Kidney epithelial cell (primary cell): Measurements from ENCODE around the gene RPS25. TPM values are rescaled to one million over a fixed set of nuclear protein-coding genes. Genes with fewer than 3 reads are reported as not detected.
A peak's percentile ranks its signal among the peaks of the same experiment; 100 is the strongest.
"Not testable (repeated sequence)": the region's sequence is repeated elsewhere in the genome, so short reads cannot be mapped to it uniquely, and the experiment has no call there.

Source experiments
- DNase-seq: peaks from one replicate; pipeline ENCODE4 v3.0.0-alpha.2; 2010; ENCODE audit warnings: low read depth
- H3K27me3 ChIP-seq: 2 replicates; pipeline ENCODE4 v1.6.0; 2011; ENCODE audit warnings: low read length; ENCODE audit not compliant: control insufficient read depth, insufficient read depth
- H3K36me3 ChIP-seq: 2 replicates; pipeline ENCODE4 v1.5.1; 2011; ENCODE audit warnings: low read length; ENCODE audit not compliant: control insufficient read depth, insufficient read depth
- H3K4me3 ChIP-seq: 2 replicates; pipeline ENCODE4 v1.5.1; 2011; ENCODE audit warnings: low read depth, mild to moderate bottlenecking, control low read depth, low read length
- total RNA-seq: library from RNA; depleted of rRNA; stranded (reverse); fragments of >200 nt; gene quantifications from 2 replicates; pipeline ENCODE4 v1.2.3, GENCODE V29; 2015
- TF ChIP-seq, protein P1 (sequence below): IDR thresholded peaks from 2 replicates; pipeline ENCODE4 v1.5.1; 2011; ENCODE audit warnings: mild to moderate bottlenecking, moderate library complexity, low read length, control low read depth, inconsistent platforms; ENCODE audit not compliant: insufficient read depth, poor library complexity, severe bottlenecking

Gene RPS25
- 1,597 and 2,068 TPM in 2 replicates for total RNA-seq

DNA sequence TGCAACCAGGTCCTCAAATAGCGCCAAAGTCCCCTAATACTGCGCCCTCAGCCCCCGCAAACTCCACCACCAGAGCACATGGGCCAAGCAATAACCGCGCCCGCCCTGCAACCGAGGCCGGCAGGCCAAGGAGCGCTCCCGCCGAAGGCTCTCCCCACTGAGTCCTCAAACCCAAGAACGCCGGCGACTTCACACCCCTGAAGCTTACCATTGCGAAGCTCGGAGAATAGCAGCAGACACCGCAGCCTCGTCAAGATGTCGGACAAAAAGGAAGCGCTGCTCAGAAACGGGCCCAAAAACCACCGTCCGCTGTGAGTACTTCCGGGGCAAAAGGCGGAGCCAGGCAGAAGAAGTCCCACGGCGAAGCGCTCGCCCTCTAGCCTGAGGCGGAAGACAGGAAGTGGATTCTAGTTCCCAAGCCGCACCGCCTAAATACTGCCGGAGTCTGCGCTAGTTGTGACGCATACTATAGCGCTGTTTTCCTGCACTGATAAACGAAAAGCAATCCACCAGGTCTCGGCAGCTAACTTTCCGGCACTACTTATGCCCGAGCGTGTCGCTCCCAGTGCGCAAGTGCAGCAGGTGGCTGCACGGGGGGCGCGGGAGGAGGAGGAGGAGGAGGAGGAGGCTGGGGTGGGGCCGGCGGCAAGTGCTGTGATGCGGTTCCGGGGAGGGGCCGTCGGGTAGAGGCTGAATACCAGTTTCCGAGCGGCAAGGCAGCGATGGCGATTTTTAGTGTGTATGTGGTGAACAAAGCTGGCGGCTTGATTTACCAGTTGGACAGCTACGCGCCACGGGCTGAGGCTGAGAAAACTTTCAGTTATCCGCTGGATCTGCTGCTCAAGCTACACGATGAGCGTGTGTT is at the start of gene RPS25, which contains the start of gene TRAPPC4:
Gene RPS25, minus strand, starts transcription at position 270 of the 865 bp plus-strand sequence. Its CDS starts 59 bp downstream, at position 211.
Gene TRAPPC4, plus strand, starts transcription at position 693 of the 865 bp plus-strand sequence. Its CDS starts 30 bp downstream, at position 723.
- Histone ChIP-seq H3K36me3 (no peaks in the 10 kb centered on the region), H3K27me3 (no peaks in the 10 kb centered on the region), H3K4me3 (peak within 1 kb of the TSS; percentile 75)
- DNase-seq: peak; percentile 89
- TF ChIP-seq, protein P1, sequence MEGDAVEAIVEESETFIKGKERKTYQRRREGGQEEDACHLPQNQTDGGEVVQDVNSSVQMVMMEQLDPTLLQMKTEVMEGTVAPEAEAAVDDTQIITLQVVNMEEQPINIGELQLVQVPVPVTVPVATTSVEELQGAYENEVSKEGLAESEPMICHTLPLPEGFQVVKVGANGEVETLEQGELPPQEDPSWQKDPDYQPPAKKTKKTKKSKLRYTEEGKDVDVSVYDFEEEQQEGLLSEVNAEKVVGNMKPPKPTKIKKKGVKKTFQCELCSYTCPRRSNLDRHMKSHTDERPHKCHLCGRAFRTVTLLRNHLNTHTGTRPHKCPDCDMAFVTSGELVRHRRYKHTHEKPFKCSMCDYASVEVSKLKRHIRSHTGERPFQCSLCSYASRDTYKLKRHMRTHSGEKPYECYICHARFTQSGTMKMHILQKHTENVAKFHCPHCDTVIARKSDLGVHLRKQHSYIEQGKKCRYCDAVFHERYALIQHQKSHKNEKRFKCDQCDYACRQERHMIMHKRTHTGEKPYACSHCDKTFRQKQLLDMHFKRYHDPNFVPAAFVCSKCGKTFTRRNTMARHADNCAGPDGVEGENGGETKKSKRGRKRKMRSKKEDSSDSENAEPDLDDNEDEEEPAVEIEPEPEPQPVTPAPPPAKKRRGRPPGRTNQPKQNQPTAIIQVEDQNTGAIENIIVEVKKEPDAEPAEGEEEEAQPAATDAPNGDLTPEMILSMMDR: no peak

- no peaks in the 10 kb centered on the region for H3K36me3 ChIP-seq
- no peaks in the 10 kb centered on the region for H3K27me3 ChIP-seq
- H3K4me3 ChIP-seq: peak within 1 kb of the TSS; percentile 99
- peak; percentile 79 for DNase-seq
- TF ChIP-seq, protein P1: no peak
Measured at GRCh38 chr11:119067371-119068222, 49.5 kb upstream of the RPS25 start, which contains the start of gene VPS11. TSS of gene VPS11 (plus strand) at chr11:119067818. CDS start at chr11:119067824, 6 bp downstream.

- DNase-seq: no peak
- no peaks in the 10 kb centered on the region for H3K36me3 ChIP-seq
- no peaks in the 10 kb centered on the region for H3K27me3 ChIP-seq
- no peak overlapping the region for H3K4me3 ChIP-seq
- TF ChIP-seq, protein P1: peak; percentile 47
Measured at GRCh38 chr11:119065369-119065768, 47.2 kb upstream of the RPS25 start.

- Histone ChIP-seq H3K4me3 (no peak overlapping the region), H3K27me3 (no peaks in the 10 kb centered on the region), H3K36me3 (no peaks in the 10 kb centered on the region)
- TF ChIP-seq, protein P1: no peak
- no peak for DNase-seq
Measured at GRCh38 chr11:119062779-119063178, 44.6 kb upstream of the RPS25 start.

GRCh38 chr11:119061256-119061655 is 43.1 kb upstream of the RPS25 start:
- no peak overlapping the region for H3K4me3 ChIP-seq
- H3K36me3 ChIP-seq: no peaks in the 10 kb centered on the region
- H3K27me3 ChIP-seq: no peaks in the 10 kb centered on the region
- TF ChIP-seq, protein P1: no peak
- DNase-seq: no peak

GRCh38 chr11:119059128-119059527 is 41.0 kb upstream of the RPS25 start:
- H3K4me3 ChIP-seq, H3K36me3 ChIP-seq, H3K27me3 ChIP-seq, DNase-seq: not testable (repeated sequence)
